Measurements from ENCODE around the gene PI4KA. TPM values are rescaled to one million over a fixed set of nuclear protein-coding genes. Genes with fewer than 3 reads are reported as not detected.

Gene PI4KA
- total and polyA plus RNA-seq, 2 experiments from 2014 or later, result 17.1 to 38.1 TPM

DNA sequence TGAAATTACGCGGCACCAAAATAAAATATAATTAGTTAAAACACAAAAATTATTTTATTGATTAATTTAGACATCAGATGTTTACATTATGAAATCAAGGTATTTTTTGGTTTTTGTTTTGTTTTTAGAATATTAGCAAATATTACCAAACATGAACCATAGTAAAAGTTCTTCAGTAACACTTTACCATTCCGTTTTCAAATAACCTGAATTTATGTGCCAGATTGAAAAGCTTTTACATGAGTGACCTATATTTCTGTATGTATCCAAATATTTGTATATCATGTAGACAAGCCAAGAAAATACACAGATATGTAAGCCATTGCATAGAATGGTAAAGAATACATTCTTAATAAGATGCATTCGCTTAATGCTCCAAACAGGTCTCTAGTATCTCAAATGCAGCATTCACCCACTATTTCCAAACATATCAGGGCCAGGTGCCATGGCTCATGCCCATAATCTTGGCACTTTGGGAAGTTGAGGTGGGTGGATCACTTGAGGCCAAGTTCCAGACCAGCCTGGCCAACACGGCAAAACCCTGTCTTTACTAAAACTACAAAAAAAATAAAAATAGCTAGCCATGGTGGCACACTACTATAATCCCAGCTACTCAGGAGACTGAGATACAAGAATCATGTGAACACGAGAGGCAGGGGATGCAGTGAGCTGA, 187.1 kb downstream of the PI4KA start:
- Histone ChIP-seq H3K27ac (ENCODE audit: low read depth) (no peak overlapping the region), H3K9me2 (ENCODE audit: insufficient read depth) (no peaks in the 10 kb centered on the region), H3K36me3 (ENCODE audit: insufficient read depth) (no peaks in the 10 kb centered on the region), H3K4me1 (ENCODE audit: insufficient read depth) (no peaks in the 10 kb centered on the region), H2AFZ (no peak overlapping the region), H3K4me3 (no peak overlapping the region), H4K20me1 (replicated peaks; ENCODE audit: insufficient read depth) (no peaks in the 10 kb centered on the region), H3K4me2 (no peak overlapping the region), H3K27me3 (ENCODE audit: insufficient read depth) (no peaks in the 10 kb centered on the region), H3K79me2 (replicated peaks; ENCODE audit: insufficient read depth) (no peaks in the 10 kb centered on the region), H3F3A (replicated peaks; ENCODE audit: low read depth) (no peaks in the 10 kb centered on the region)
- Mint-ChIP-seq H3K36me3 (ENCODE audit: low read depth) (no peaks in the 10 kb centered on the region), H3K27me3 (ENCODE audit: insufficient read depth, low read depth, poor library complexity) (no peaks in the 10 kb centered on the region), H3K4me3 (no peak overlapping the region), H3K9me3 (no peaks in the 10 kb centered on the region), H3K4me1 (no peaks in the 10 kb centered on the region), H3K27ac (no peak overlapping the region)
- no peak for TF ChIP-seq ZNF462 (CRISPR knock-in tag; IDR thresholded peaks at IDR 0.05)
- TF ChIP-seq NANOG (IDR thresholded peaks at IDR 0.05; ENCODE audit: borderline replicate concordance), result no peak
- TF ChIP-seq STAT1 (IDR thresholded peaks at IDR 0.05; ENCODE audit: unreplicated experiment), result no peak
- no peak for TF ChIP-seq ZNF114 (CRISPR knock-in tag; IDR thresholded peaks at IDR 0.05)
- TF ChIP-seq, protein P1, sequence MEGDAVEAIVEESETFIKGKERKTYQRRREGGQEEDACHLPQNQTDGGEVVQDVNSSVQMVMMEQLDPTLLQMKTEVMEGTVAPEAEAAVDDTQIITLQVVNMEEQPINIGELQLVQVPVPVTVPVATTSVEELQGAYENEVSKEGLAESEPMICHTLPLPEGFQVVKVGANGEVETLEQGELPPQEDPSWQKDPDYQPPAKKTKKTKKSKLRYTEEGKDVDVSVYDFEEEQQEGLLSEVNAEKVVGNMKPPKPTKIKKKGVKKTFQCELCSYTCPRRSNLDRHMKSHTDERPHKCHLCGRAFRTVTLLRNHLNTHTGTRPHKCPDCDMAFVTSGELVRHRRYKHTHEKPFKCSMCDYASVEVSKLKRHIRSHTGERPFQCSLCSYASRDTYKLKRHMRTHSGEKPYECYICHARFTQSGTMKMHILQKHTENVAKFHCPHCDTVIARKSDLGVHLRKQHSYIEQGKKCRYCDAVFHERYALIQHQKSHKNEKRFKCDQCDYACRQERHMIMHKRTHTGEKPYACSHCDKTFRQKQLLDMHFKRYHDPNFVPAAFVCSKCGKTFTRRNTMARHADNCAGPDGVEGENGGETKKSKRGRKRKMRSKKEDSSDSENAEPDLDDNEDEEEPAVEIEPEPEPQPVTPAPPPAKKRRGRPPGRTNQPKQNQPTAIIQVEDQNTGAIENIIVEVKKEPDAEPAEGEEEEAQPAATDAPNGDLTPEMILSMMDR (conservative IDR thresholded peaks at IDR 0.05; ENCODE audit: low read depth in 2 of 2), result no peak
- TF ChIP-seq POLR2AphosphoS5 (IDR thresholded peaks at IDR 0.05; ENCODE audit: low read depth), result no peak
- no peak for TF ChIP-seq CREB1 (CRISPR knock-in tag; IDR thresholded peaks at IDR 0.05; ENCODE audit: low read depth)
- no peak for TF ChIP-seq EZH2 (IDR thresholded peaks at IDR 0.05; ENCODE audit: low read depth, unreplicated experiment)
- no peak for TF ChIP-seq JUNB (IDR thresholded peaks at IDR 0.05; ENCODE audit: unreplicated experiment)
- TF ChIP-seq ZNF331 (CRISPR knock-in tag; IDR thresholded peaks at IDR 0.05; ENCODE audit: low read depth), result no peak
- TF ChIP-seq, protein P2, sequence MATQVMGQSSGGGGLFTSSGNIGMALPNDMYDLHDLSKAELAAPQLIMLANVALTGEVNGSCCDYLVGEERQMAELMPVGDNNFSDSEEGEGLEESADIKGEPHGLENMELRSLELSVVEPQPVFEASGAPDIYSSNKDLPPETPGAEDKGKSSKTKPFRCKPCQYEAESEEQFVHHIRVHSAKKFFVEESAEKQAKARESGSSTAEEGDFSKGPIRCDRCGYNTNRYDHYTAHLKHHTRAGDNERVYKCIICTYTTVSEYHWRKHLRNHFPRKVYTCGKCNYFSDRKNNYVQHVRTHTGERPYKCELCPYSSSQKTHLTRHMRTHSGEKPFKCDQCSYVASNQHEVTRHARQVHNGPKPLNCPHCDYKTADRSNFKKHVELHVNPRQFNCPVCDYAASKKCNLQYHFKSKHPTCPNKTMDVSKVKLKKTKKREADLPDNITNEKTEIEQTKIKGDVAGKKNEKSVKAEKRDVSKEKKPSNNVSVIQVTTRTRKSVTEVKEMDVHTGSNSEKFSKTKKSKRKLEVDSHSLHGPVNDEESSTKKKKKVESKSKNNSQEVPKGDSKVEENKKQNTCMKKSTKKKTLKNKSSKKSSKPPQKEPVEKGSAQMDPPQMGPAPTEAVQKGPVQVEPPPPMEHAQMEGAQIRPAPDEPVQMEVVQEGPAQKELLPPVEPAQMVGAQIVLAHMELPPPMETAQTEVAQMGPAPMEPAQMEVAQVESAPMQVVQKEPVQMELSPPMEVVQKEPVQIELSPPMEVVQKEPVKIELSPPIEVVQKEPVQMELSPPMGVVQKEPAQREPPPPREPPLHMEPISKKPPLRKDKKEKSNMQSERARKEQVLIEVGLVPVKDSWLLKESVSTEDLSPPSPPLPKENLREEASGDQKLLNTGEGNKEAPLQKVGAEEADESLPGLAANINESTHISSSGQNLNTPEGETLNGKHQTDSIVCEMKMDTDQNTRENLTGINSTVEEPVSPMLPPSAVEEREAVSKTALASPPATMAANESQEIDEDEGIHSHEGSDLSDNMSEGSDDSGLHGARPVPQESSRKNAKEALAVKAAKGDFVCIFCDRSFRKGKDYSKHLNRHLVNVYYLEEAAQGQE (IDR thresholded peaks at IDR 0.05; ENCODE audit: unreplicated experiment), result no peak
- TF ChIP-seq, protein P3, sequence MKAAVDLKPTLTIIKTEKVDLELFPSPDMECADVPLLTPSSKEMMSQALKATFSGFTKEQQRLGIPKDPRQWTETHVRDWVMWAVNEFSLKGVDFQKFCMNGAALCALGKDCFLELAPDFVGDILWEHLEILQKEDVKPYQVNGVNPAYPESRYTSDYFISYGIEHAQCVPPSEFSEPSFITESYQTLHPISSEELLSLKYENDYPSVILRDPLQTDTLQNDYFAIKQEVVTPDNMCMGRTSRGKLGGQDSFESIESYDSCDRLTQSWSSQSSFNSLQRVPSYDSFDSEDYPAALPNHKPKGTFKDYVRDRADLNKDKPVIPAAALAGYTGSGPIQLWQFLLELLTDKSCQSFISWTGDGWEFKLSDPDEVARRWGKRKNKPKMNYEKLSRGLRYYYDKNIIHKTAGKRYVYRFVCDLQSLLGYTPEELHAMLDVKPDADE (IDR thresholded peaks at IDR 0.05), result no peak
- TF ChIP-seq EZH2phosphoT487 (IDR thresholded peaks at IDR 0.05; ENCODE audit: unreplicated experiment), result no peak
- DNase-seq (ENCODE audit: low spot score) (no peak), ATAC-seq (no peak)
